Sigmoid colon (tissue), 7 donors: Measurements from ENCODE around the gene CD36. TPM values are rescaled to one million over a fixed set of nuclear protein-coding genes. Genes with fewer than 3 reads are reported as not detected.
A peak's percentile ranks its signal among the peaks of the same experiment; 100 is the strongest.

Experiments used
- DNase-seq: peaks from one replicate; pipeline ENCODE4 v3.0.0-alpha.2; 2019
- H3K27ac ChIP-seq, 4 donors: fragments of 200-600 bp; sonication (generic); one replicate each; pipeline ENCODE4 v1.5.1; 2016 to 2019; ENCODE audit warnings: mild to moderate bottlenecking in 1 of 4
- H3K27me3 ChIP-seq, 3 donors: fragments of 200-600 bp; sonication (generic); one replicate each; pipeline ENCODE4 v1.5.1; 2019; ENCODE audit warnings: mild to moderate bottlenecking in 1 of 3
- H3K36me3 ChIP-seq, 4 donors: fragments of 200-600 bp; sonication (generic); one replicate each; pipeline ENCODE4 v1.5.1; 2016 to 2019
- H3K4me1 ChIP-seq, 4 donors: fragments of 200-600 bp; sonication (generic); one replicate each; pipeline ENCODE4 v1.5.1; 2017 to 2019
- H3K4me3 ChIP-seq, 4 donors: fragments of 200-600 bp; sonication (generic); one replicate each; pipeline ENCODE4 v1.5.1; 2017 to 2019; ENCODE audit warnings: mild to moderate bottlenecking in 2 of 4, moderate library complexity in 1 of 4
- H3K9me3 ChIP-seq, 4 donors: fragments of 200-600 bp in 3 of 4; sonication (generic) in 3 of 4; one replicate each; pipeline versions ENCODE4 v1.5.1 to v1.6.1; 2013 to 2019
- EP300 ChIP-seq, 4 donors: sonication (generic); formaldehyde crosslinking; IDR thresholded peaks; one replicate each; pipeline ENCODE4 v1.6.1; 2017; ENCODE audit warnings: antibody characterized with exemption in 4 of 4
- POLR2A ChIP-seq, 2 donors: fragments of 450-650 bp; IDR thresholded peaks; one replicate each; pipeline ENCODE4 v1.6.1; 2016; ENCODE audit warnings: antibody characterized with exemption in 2 of 2, mild to moderate bottlenecking in 2 of 2, moderate library complexity in 2 of 2
- POLR2AphosphoS5 ChIP-seq, 4 donors: sonication (generic); formaldehyde crosslinking; IDR thresholded peaks; one replicate each; pipeline ENCODE4 v1.6.1; 2017; ENCODE audit warnings: antibody characterized with exemption in 4 of 4
- WGBS, 2 donors: extraction: QIAGEN DNeasy Blood & Tissue Kit; methylation state at CpG; one replicate each; pipeline ENCODE4 v1.1.7; 2013; 5-methylcytosine and 5-hydroxymethylcytosine counted together
- intact Hi-C: fragments of 100-400 bp; cut with DNase I; formaldehyde crosslinking; loops from one replicate; pipeline ENCODE4 v1.15.1; 2023
- polyA plus RNA-seq, 3 donors: library from polyadenylated mRNA; stranded (reverse); fragments of 200-250 nt; gene quantifications; one replicate each; pipeline ENCODE4 v1.2.3, GENCODE V29; 2013
- total RNA-seq, 4 donors: library from RNA; depleted of rRNA; stranded (reverse); fragments of >200 nt; gene quantifications; one replicate each; pipeline ENCODE4 v1.1.0, GENCODE V29; 2016
- TF ChIP-seq, protein P1 (sequence below), 4 experiments: fragments of 450-650 bp in 3 of 4; fragments of 200-600 bp in 1 of 4; IDR thresholded peaks; one replicate each; pipeline ENCODE4 v1.5.1; 2016 to 2019; ENCODE audit warnings: antibody characterized with exemption in 4 of 4, mild to moderate bottlenecking in 3 of 4, moderate library complexity in 2 of 4
- donor health status: healthy with polysubstance abuse.
- donor health status: Bipolar disorder and iron deficiency.
- donor health status: healthy.

The CD36 gene
- total and polyA plus RNA-seq, 7 donors = 21.6 to 126 (median 58.9) TPM

DNA sequence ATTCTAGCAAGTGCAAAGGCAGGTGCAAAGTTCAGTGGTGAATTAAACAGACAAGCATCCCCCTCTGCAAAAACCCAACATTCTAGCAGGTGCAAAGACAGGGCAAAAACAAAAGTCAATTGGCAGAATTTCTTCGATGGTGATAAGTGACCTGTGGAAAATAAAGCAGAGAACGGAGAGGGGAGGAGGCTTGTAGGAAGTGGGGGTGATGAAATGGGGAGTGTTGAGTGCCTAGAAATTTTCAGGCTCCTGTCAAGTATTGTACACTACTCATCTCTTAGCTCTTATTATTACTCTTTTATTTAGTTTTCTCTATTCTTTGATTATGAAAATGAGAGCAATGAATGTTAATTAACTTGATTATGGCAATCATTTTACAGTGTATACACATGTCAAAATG lies 2.4 kb upstream of the CD36 start:
- TF ChIP-seq POLR2AphosphoS5 (IDR thresholded peaks at IDR 0.05) (no peak), EP300 (IDR thresholded peaks at IDR 0.05) (no peak), POLR2A (IDR thresholded peaks at IDR 0.05) (no peak)
- TF ChIP-seq, protein P1, sequence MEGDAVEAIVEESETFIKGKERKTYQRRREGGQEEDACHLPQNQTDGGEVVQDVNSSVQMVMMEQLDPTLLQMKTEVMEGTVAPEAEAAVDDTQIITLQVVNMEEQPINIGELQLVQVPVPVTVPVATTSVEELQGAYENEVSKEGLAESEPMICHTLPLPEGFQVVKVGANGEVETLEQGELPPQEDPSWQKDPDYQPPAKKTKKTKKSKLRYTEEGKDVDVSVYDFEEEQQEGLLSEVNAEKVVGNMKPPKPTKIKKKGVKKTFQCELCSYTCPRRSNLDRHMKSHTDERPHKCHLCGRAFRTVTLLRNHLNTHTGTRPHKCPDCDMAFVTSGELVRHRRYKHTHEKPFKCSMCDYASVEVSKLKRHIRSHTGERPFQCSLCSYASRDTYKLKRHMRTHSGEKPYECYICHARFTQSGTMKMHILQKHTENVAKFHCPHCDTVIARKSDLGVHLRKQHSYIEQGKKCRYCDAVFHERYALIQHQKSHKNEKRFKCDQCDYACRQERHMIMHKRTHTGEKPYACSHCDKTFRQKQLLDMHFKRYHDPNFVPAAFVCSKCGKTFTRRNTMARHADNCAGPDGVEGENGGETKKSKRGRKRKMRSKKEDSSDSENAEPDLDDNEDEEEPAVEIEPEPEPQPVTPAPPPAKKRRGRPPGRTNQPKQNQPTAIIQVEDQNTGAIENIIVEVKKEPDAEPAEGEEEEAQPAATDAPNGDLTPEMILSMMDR (IDR thresholded peaks at IDR 0.05) = no peak
- 71 to 80% methylated on average over 2 of the region's 2 CpGs for WGBS, 2 donors
- intact Hi-C loops = no loop called here

DNA sequence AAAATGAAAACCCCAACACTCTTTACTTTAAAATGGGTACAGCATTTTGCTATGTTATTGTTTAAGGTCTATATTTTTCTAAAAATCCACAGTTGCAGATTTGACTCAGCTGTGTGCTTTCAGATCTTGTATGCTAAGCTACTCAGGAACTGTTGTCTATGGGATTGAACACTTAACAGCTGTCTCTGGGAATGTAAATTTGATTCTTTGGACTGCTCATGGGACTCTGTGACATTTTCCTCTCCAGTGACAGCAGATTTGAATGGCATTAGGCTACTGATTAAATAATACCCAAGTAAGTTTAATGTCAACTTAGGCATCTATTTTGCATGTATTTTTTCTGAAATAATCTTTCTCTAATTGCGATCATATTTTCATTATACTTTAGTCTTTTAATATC lies 1.7 kb upstream of the CD36 start:
- H3K36me3 ChIP-seq = no peaks in the 10 kb centered on the region
- H3K27me3 ChIP-seq = no peaks in the 10 kb centered on the region
- DNase-seq = no peak
- intact Hi-C loops = no loop called here
- no peak overlapping the region for H3K4me3 ChIP-seq
- peaks cover 0 to 43% (median 22%) of the 10 kb centered on the region in 4 donors for H3K4me1 ChIP-seq
- peak overlapping the region in 1 of 4 donors; percentile 45 for H3K27ac ChIP-seq
- no peak for TF ChIP-seq POLR2AphosphoS5 (IDR thresholded peaks at IDR 0.05)
- TF ChIP-seq, protein P1 (IDR thresholded peaks at IDR 0.05) = no peak
- TF ChIP-seq POLR2A (IDR thresholded peaks at IDR 0.05) = no peak
- no peak for TF ChIP-seq EP300 (IDR thresholded peaks at IDR 0.05)
- 95 to 100% methylated on average over 1 of the region's 1 CpG for WGBS, 2 donors
- H3K9me3 ChIP-seq = no peaks in the 10 kb centered on the region

More for the DNA sequence above, 2.4 kb upstream of the CD36 start:
- Histone ChIP-seq H3K9me3 (no peaks in the 10 kb centered on the region), H3K4me3 (no peak overlapping the region), H3K36me3 (no peaks in the 10 kb centered on the region), H3K27ac (no peak overlapping the region), H3K27me3 (no peaks in the 10 kb centered on the region), H3K4me1 (peaks cover 0 to 49% (median 22%) of the 10 kb centered on the region in 4 donors)
- DNase-seq = no peak

DNA sequence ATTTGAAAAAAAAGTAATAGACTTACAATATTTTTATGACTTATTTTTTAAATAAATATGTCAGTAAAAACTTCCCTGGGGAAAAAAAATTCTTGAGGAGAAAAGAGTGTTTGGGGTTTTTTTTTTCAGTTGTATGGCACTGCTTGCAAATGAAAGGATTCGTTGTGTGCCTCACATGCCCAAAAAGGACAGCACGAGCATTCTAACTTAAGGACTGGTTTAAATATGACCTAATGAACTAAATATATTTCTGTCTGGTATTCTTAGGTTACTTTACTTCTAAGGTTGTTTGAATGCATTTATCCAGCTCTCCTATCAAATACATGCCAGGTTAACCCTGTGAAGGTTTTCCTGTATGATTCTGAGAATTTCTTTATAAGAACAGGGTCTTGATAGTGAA lies 988 bp upstream of the CD36 start:
- Histone ChIP-seq H3K27ac (peak overlapping the region in 3 of 4 donors; percentile 20 to 45 (median 39)), H3K36me3 (no peaks in the 10 kb centered on the region), H3K4me3 (no peak overlapping the region), H3K4me1 (peaks cover 0 to 37% (median 19%) of the 10 kb centered on the region in 4 donors), H3K27me3 (no peaks in the 10 kb centered on the region), H3K9me3 (no peaks in the 10 kb centered on the region)
- TF ChIP-seq, protein P1 (IDR thresholded peaks at IDR 0.05) = no peak
- TF ChIP-seq EP300 (IDR thresholded peaks at IDR 0.05) (no peak), POLR2A (IDR thresholded peaks at IDR 0.05) (no peak), POLR2AphosphoS5 (IDR thresholded peaks at IDR 0.05) (no peak)
- DNase-seq = no peak
- WGBS, 2 donors = 76 to 78% methylated on average over 2 of the region's 2 CpGs
- intact Hi-C loops = no loop called here

GRCh38 chr7:80639011-80639410 lies 569 bp downstream of the CD36 start:
- H3K36me3 ChIP-seq = no peaks in the 10 kb centered on the region
- H3K27ac ChIP-seq = no peak overlapping the region
- H3K4me1 ChIP-seq = peaks cover 0 to 35% (median 19%) of the 10 kb centered on the region in 4 donors
- no peak overlapping the region for H3K4me3 ChIP-seq
- no peaks in the 10 kb centered on the region for H3K9me3 ChIP-seq
- TF ChIP-seq, protein P1 (IDR thresholded peaks at IDR 0.05) = no peak
- TF ChIP-seq POLR2AphosphoS5 (IDR thresholded peaks at IDR 0.05) (no peak), EP300 (IDR thresholded peaks at IDR 0.05) (no peak), POLR2A (IDR thresholded peaks at IDR 0.05) (no peak)
- H3K27me3 ChIP-seq = no peaks in the 10 kb centered on the region
- intact Hi-C loops = no loop called here
- no peak for DNase-seq

GRCh38 chr7:80640846-80641245 lies 2.4 kb downstream of the CD36 start:
- Histone ChIP-seq H3K27ac (no peak overlapping the region), H3K4me1 (peaks cover 0 to 30% (median 17%) of the 10 kb centered on the region in 4 donors), H3K36me3 (no peaks in the 10 kb centered on the region), H3K27me3 (no peaks in the 10 kb centered on the region), H3K4me3 (no peak overlapping the region), H3K9me3 (no peaks in the 10 kb centered on the region)
- no peak for TF ChIP-seq POLR2AphosphoS5 (IDR thresholded peaks at IDR 0.05)
- TF ChIP-seq, protein P1 (IDR thresholded peaks at IDR 0.05) = no peak
- intact Hi-C loops = no loop called here
- 75% methylated on average over 1 of the region's 1 CpG for WGBS, 2 donors
- no peak for DNase-seq
